HFF-Myc (cell line): ENCODE results near the gene PRCC.

ENCODE experiments used
- DNase-seq: peaks from one replicate; pipeline ENCODE4 v3.0.0-alpha.2; 2011; ENCODE audit warnings: low read depth; ENCODE audit errors: extremely low read depth
- H3K4me3 ChIP-seq: replicated peaks from 2 replicates; pipeline ENCODE4 v1.5.1; 2011; ENCODE audit warnings: low read depth, mild to moderate bottlenecking, control low read depth, low read length
- TF ChIP-seq, protein P1 (sequence below): IDR thresholded peaks from 2 replicates; pipeline ENCODE4 v1.5.1; 2012; ENCODE audit warnings: mild to moderate bottlenecking, low read depth, low read length, control low read depth; ENCODE audit errors: missing control alignments

Gene PRCC

DNA sequence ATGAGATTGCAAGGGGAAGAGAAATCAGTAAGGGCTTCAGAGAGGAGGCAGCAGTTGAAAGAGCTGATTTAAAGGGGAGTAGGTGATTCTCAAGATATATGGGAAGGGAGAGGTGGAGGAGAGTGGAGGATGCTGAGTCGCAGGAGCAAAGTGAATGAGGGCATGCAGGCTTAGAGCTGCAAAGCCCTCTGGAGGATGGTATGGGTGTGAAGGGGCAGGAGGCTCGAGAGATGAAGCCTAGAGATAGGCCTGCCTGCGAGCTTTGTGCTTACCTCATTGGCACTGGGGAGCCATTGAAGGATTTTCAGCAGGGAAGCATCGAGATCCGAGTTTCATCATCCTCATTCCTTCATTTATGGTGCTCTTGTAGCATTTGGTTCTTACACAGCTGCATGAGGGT, 65.1 kb downstream of the PRCC start:
- TF ChIP-seq, protein P1, sequence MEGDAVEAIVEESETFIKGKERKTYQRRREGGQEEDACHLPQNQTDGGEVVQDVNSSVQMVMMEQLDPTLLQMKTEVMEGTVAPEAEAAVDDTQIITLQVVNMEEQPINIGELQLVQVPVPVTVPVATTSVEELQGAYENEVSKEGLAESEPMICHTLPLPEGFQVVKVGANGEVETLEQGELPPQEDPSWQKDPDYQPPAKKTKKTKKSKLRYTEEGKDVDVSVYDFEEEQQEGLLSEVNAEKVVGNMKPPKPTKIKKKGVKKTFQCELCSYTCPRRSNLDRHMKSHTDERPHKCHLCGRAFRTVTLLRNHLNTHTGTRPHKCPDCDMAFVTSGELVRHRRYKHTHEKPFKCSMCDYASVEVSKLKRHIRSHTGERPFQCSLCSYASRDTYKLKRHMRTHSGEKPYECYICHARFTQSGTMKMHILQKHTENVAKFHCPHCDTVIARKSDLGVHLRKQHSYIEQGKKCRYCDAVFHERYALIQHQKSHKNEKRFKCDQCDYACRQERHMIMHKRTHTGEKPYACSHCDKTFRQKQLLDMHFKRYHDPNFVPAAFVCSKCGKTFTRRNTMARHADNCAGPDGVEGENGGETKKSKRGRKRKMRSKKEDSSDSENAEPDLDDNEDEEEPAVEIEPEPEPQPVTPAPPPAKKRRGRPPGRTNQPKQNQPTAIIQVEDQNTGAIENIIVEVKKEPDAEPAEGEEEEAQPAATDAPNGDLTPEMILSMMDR = no peak
- no peak for DNase-seq

GRCh38 chr1:156833603-156834002, 66.3 kb downstream of the PRCC start:
- TF ChIP-seq, protein P1 = no peak
- no peak overlapping the region for H3K4me3 ChIP-seq
- DNase-seq = no peak

More for the DNA sequence above, 65.1 kb downstream of the PRCC start:
- H3K4me3 ChIP-seq = no peak overlapping the region

- no peak for DNase-seq
- TF ChIP-seq, protein P1 = no peak
- H3K4me3 ChIP-seq = no peak overlapping the region
Measured at GRCh38 chr1:156834322-156834721, 67.0 kb downstream of the PRCC start.

- H3K4me3 ChIP-seq = no peak overlapping the region
- TF ChIP-seq, protein P1 = no peak
- DNase-seq = no peak
Measured at GRCh38 chr1:156836041-156836654, 68.8 kb downstream of the PRCC start.

DNA sequence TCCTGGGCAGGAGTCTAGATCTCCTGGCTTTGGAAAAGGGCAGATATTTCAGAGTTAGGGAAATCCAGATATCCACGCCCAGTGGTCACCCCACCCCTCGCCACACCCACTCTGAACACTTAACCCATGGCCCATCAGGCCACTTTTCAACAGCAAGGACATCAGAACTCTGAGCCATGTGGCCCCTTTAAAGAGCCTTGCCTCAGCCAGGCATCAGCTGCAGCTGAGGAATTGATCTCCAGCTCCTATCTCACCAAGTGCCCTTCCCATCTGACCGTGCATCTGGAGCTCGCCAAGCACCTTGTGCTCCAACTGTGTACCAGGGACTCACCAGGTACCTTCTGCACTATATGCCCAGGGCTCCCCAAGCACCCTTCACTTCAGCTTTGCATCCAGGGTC, 69.6 kb downstream of the PRCC start:
- H3K4me3 ChIP-seq = no peak overlapping the region
- TF ChIP-seq, protein P1 = no peak
- DNase-seq = no peak

- DNase-seq = no peak
- H3K4me3 ChIP-seq = no peak overlapping the region
- TF ChIP-seq, protein P1 = peak; percentile 93
Measured at GRCh38 chr1:156838972-156839371, 71.6 kb downstream of the PRCC start.

- no peak for DNase-seq
- TF ChIP-seq, protein P1 = no peak
- H3K4me3 ChIP-seq = no peak overlapping the region
Measured at GRCh38 chr1:156839426-156840109, 72.2 kb downstream of the PRCC start.
